ENCODE results near the gene ADGB. TPM values are rescaled to one million over a fixed set of nuclear protein-coding genes. Genes with fewer than 3 reads are reported as not detected.
A peak's percentile ranks its signal among the peaks of the same experiment; 100 is the strongest.
"Not testable (repeated sequence)": the region's sequence is repeated elsewhere in the genome, so short reads cannot be mapped to it uniquely, and the experiment has no call there.

The ADGB gene
- total RNA-seq, 2 donors from 2014 or later, result 1.5 to 1.6 TPM

- no peak for ATAC-seq
- intact Hi-C loops (cut with DNase I, micrococcal nuclease), result loop anchor here in 1 of 2 donors (10.0 kb wide), 1 partner anchor 433 kb away; no protein-coding TSS in a partner anchor
Observed at GRCh38 chr6:146851837-146852236, 253.1 kb downstream of the ADGB start.

GRCh38 chr6:146854521-146855255, 255.9 kb downstream of the ADGB start:
- DNase-seq, ATAC-seq: not testable (repeated sequence)
- intact Hi-C loops (cut with DNase I, micrococcal nuclease), result loop anchor here in 1 of 2 donors (10.0 kb wide), 1 partner anchor 430 kb away; no protein-coding TSS in a partner anchor

More at GRCh38 chr6:146851837-146852236, 253.1 kb downstream of the ADGB start:
- no peak for DNase-seq

- ATAC-seq (no peak), DNase-seq (no peak)
- intact Hi-C loops (cut with DNase I, micrococcal nuclease), result loop anchor here in 1 of 2 donors (10.0 kb wide), 1 partner anchor 429 kb away; no protein-coding TSS in a partner anchor
Observed at GRCh38 chr6:146855889-146856288, 257.1 kb downstream of the ADGB start.

- DNase-seq (no peak), ATAC-seq (no peak)
- intact Hi-C loops (cut with DNase I, micrococcal nuclease), result loop anchor here in 1 of 2 donors (10.0 kb wide), 1 partner anchor 429 kb away; no protein-coding TSS in a partner anchor
Observed at GRCh38 chr6:146856296-146856695, 257.5 kb downstream of the ADGB start.

- peak; percentile 68 to 81 for DNase-seq
- intact Hi-C loops (cut with DNase I, micrococcal nuclease), result loop anchor here in 1 of 2 donors (10.0 kb wide), 1 partner anchor 427 kb away; no protein-coding TSS in a partner anchor
- ATAC-seq, result peak; percentile 98
Observed at GRCh38 chr6:146857180-146857979, 258.6 kb downstream of the ADGB start.

GRCh38 chr6:146857980-146858347, 259.2 kb downstream of the ADGB start:
- intact Hi-C loops (cut with DNase I, micrococcal nuclease), result loop anchor here in 1 of 2 donors (10.0 kb wide), 1 partner anchor 427 kb away; no protein-coding TSS in a partner anchor
- peak; percentile 23 for ATAC-seq
- DNase-seq, result no peak

- no peak for ATAC-seq
- no peak for DNase-seq
- intact Hi-C loops (cut with DNase I, micrococcal nuclease), result loop anchor here in 1 of 2 donors (10.0 kb wide), 1 partner anchor 426 kb away; no protein-coding TSS in a partner anchor
Observed at GRCh38 chr6:146859206-146859605, 260.4 kb downstream of the ADGB start.

GRCh38 chr6:146859795-146860495, 261.2 kb downstream of the ADGB start:
- no peak for DNase-seq
- intact Hi-C loops (cut with DNase I, micrococcal nuclease), result loop anchor here in 1 of 2 donors (10.0 kb wide), 1 partner anchor 425 kb away; no protein-coding TSS in a partner anchor
- ATAC-seq, result no peak

GRCh38 chr6:146860583-146860982, 261.8 kb downstream of the ADGB start:
- ATAC-seq (no peak), DNase-seq (no peak)
- intact Hi-C loops (cut with DNase I, micrococcal nuclease), result no loop called here

GRCh38 chr6:146861029-146861563, 262.3 kb downstream of the ADGB start:
- intact Hi-C loops (cut with DNase I, micrococcal nuclease), result no loop called here
- DNase-seq, result no peak
- no peak for ATAC-seq

GRCh38 chr6:146861716-146862115, 262.9 kb downstream of the ADGB start:
- DNase-seq (no peak), ATAC-seq (no peak)
- intact Hi-C loops (cut with DNase I, micrococcal nuclease), result no loop called here

GRCh38 chr6:146862508-146862919, 263.7 kb downstream of the ADGB start:
- intact Hi-C loops (cut with DNase I, micrococcal nuclease), result no loop called here
- ATAC-seq (no peak), DNase-seq (no peak)

- ATAC-seq, result no peak
- DNase-seq, result no peak
- intact Hi-C loops (cut with DNase I, micrococcal nuclease), result no loop called here
Observed at GRCh38 chr6:146864300-146864699, 265.5 kb downstream of the ADGB start.

- ATAC-seq, result no peak
- intact Hi-C loops (cut with DNase I, micrococcal nuclease), result no loop called here
Observed at GRCh38 chr6:146864885-146865284, 266.1 kb downstream of the ADGB start.

More at GRCh38 chr6:146864885-146865284, 266.1 kb downstream of the ADGB start:
- DNase-seq, result no peak

Other genes with a start within 250 kb of the ADGB start
- gene RAB32, start 55.1 kb upstream of the ADGB start, total RNA-seq, result 10 to 100 TPM; 42.6 to 48.9 TPM